OCI-LY1 (cell line): Measurements from ENCODE around the gene CRYBG1.

ENCODE experiments used
- H2AFZ ChIP-seq: fragments of 200-600 bp; sonication (generic), shearing (Covaris generic); 2 replicates; pipeline ENCODE4 v1.6.0; 2014; ENCODE audit warnings: antibody characterized with exemption, mild to moderate bottlenecking, low read length
- H3F3A ChIP-seq: fragments of 200-600 bp; sonication (generic), shearing (Covaris generic); 2 replicates; pipeline ENCODE4 v1.6.0; 2014; ENCODE audit warnings: mild to moderate bottlenecking, antibody characterized with exemption, low read length, moderate library complexity; ENCODE audit not compliant: insufficient read depth
- H3K27ac ChIP-seq: fragments of 200-600 bp; sonication (generic); 2 replicates; pipeline ENCODE4 v1.5.1; 2014; ENCODE audit warnings: low read length, mixed run types, mild to moderate bottlenecking, low read depth; ENCODE audit not compliant: poor library complexity, severe bottlenecking
- H3K27me3 ChIP-seq: fragments of 200-600 bp; sonication (generic); 2 replicates; pipeline ENCODE4 v1.6.0; 2014; ENCODE audit warnings: antibody characterized with exemption, mild to moderate bottlenecking, low read length, moderate library complexity; ENCODE audit not compliant: insufficient read depth
- H3K36me3 ChIP-seq: fragments of 200-600 bp; sonication (generic); 2 replicates; pipeline ENCODE4 v1.6.1; 2014; ENCODE audit warnings: mild to moderate bottlenecking, antibody characterized with exemption, low read length, moderate library complexity, mixed read lengths; ENCODE audit not compliant: insufficient read depth
- H3K4me1 ChIP-seq: fragments of 200-600 bp; sonication (generic); 2 replicates; pipeline ENCODE4 v1.5.1; 2014; ENCODE audit warnings: mild to moderate bottlenecking, low read length, moderate library complexity; ENCODE audit not compliant: insufficient read depth, severe bottlenecking
- H3K4me2 ChIP-seq: fragments of 200-600 bp; sonication (generic), shearing (Covaris generic); 2 replicates; pipeline ENCODE4 v1.6.1; 2014; ENCODE audit warnings: low read length
- H3K4me3 ChIP-seq: fragments of 200-600 bp; sonication (generic); 2 replicates; pipeline ENCODE4 v1.5.1; 2014; ENCODE audit warnings: low read length, low read depth, mild to moderate bottlenecking, mixed read lengths; ENCODE audit not compliant: poor library complexity, severe bottlenecking
- H3K79me2 ChIP-seq: fragments of 200-600 bp; shearing (Covaris generic); 2 replicates; pipeline ENCODE4 v1.6.1; 2016; ENCODE audit warnings: mixed run types, low read length, mixed read lengths; ENCODE audit not compliant: insufficient read depth
- H3K9ac ChIP-seq: fragments of 200-600 bp; sonication (generic), shearing (Covaris generic); 2 replicates; pipeline ENCODE4 v1.6.1; 2014; ENCODE audit warnings: mild to moderate bottlenecking, low read length, mixed read lengths
- H3K9me2 ChIP-seq: fragments of 200-600 bp; sonication (generic), shearing (Covaris generic); 2 replicates; pipeline ENCODE4 v1.6.1; 2014; ENCODE audit warnings: low read depth, mild to moderate bottlenecking, low read length, mixed read lengths
- H3K9me3 ChIP-seq: fragments of 200-600 bp; shearing (Covaris generic); 2 replicates; pipeline ENCODE4 v1.6.1; 2014; ENCODE audit warnings: low read length, mixed read lengths
- H4K20me1 ChIP-seq: fragments of 200-600 bp; sonication (generic), shearing (Covaris generic); 2 replicates; pipeline ENCODE4 v1.6.0; 2016; ENCODE audit warnings: mild to moderate bottlenecking, low read length; ENCODE audit not compliant: insufficient read depth
- CTCF ChIP-seq: fragments of 200-600 bp; sonication (generic), shearing (Covaris generic); IDR thresholded peaks from 2 replicates; pipeline ENCODE4 v1.5.1; 2017; ENCODE audit warnings: mild to moderate bottlenecking, antibody characterized with exemption, low read length, moderate library complexity, mixed read lengths
- EZH2 ChIP-seq: fragments of 200-600 bp; sonication (generic), shearing (Covaris generic); IDR thresholded peaks from 2 replicates; pipeline ENCODE4 v1.8.0; 2017; ENCODE audit warnings: borderline replicate concordance, mixed run types, mild to moderate bottlenecking, antibody characterized with exemption, low read length, moderate library complexity, mixed read lengths

CRYBG1 gene

DNA sequence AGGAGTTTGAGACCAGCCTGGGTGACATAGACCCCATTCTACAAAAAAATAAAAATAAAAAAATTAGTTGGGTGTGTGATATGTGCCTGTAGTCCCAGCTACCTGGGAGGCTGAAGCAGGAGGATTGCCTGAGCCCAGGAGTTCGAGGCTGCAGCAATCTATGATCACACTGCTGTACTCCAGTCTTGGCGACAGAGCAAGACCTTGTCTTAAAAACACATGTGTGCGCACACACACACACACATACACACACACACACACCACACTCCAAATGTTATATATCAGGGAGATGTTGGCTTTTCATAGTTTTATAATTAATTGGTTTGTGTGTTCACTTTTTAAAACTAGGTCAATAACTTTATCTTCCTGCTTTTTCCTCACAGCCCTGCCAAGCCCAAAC is 158.2 kb downstream of the CRYBG1 start:
- H2AFZ ChIP-seq: no peak overlapping the region
- H3K36me3 ChIP-seq: no peaks in the 10 kb centered on the region
- peak overlapping the region; percentile 64 for H3K4me3 ChIP-seq
- no peaks in the 10 kb centered on the region for H3K9me2 ChIP-seq
- peaks cover 93% of the 10 kb centered on the region for H3K4me1 ChIP-seq
- H3K4me2 ChIP-seq: peak overlapping the region; percentile 76
- TF ChIP-seq CTCF (no peak), EZH2 (no peak)
- peak overlapping the region; percentile 72 for H3K9ac ChIP-seq
- peaks cover 7% of the 10 kb centered on the region; the same call in 1 of the 2 replicates for H3F3A ChIP-seq
- peak overlapping the region; percentile 96 for H3K27ac ChIP-seq
- no peaks in the 10 kb centered on the region for H3K9me3 ChIP-seq
- no peaks in the 10 kb centered on the region for H3K27me3 ChIP-seq
- peaks cover 35% of the 10 kb centered on the region for H3K79me2 ChIP-seq
- H4K20me1 ChIP-seq: no peaks in the 10 kb centered on the region

DNA sequence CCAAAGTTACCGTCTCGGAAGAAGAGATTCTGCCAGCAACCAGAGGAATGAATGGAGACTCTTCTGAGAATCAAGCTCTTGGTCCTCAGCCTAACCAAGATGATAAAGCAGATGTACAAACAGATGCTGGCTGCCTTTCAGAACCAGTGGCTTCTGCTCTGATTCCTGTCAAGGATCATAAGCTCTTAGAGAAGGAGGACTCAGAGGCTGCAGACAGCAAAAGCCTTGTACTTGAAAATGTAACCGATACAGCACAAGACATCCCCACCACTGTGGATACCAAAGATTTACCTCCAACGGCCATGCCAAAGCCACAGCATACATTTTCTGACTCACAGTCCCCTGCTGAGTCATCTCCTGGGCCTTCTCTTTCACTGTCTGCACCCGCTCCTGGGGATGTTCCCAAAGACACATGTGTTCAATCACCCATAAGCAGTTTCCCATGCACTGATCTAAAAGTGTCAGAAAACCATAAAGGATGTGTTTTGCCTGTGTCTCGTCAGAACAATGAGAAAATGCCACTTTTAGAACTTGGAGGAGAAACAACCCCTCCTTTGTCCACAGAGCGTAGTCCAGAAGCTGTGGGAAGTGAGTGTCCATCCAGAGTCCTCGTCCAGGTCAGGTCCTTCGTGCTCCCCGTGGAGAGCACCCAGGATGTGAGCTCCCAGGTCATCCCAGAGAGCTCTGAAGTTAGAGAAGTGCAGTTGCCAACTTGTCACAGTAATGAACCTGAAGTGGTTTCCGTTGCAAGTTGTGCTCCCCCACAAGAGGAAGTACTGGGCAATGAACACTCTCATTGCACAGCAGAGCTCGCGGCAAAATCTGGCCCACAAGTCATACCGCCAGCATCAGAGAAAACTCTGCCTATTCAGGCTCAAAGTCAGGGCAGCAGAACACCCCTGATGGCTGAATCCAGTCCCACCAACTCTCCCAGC is 159.2 kb downstream of the CRYBG1 start:
- Histone ChIP-seq H3K9ac (peak overlapping the region; percentile 72), H2AFZ (no peak overlapping the region), H3K36me3 (no peaks in the 10 kb centered on the region), H3K27ac (peak overlapping the region; percentile 96), H3K79me2 (peaks cover 33% of the 10 kb centered on the region), H3K27me3 (no peaks in the 10 kb centered on the region), H3K9me3 (no peaks in the 10 kb centered on the region), H4K20me1 (no peaks in the 10 kb centered on the region), H3K4me1 (peaks cover 93% of the 10 kb centered on the region), H3K4me2 (peak overlapping the region; percentile 76), H3K4me3 (peak overlapping the region; percentile 64), H3F3A (peaks cover 2% of the 10 kb centered on the region; the same call in 1 of the 2 replicates), H3K9me2 (no peaks in the 10 kb centered on the region)
- TF ChIP-seq EZH2: no peak
- TF ChIP-seq CTCF: no peak

- Histone ChIP-seq H3K79me2 (peaks cover 26% of the 10 kb centered on the region), H4K20me1 (no peaks in the 10 kb centered on the region), H3K4me2 (peak overlapping the region; percentile 76), H3K27ac (peak overlapping the region; percentile 96), H3F3A (peaks cover 3% of the 10 kb centered on the region; the same call in 1 of the 2 replicates), H3K9me2 (no peaks in the 10 kb centered on the region), H2AFZ (no peak overlapping the region), H3K36me3 (peaks cover 5% of the 10 kb centered on the region; the same call in 1 of the 2 replicates), H3K9ac (peak overlapping the region; percentile 72), H3K4me1 (peaks cover 94% of the 10 kb centered on the region), H3K4me3 (peak overlapping the region; percentile 64), H3K9me3 (no peaks in the 10 kb centered on the region), H3K27me3 (no peaks in the 10 kb centered on the region)
- TF ChIP-seq EZH2 (no peak), CTCF (no peak)
Measured at GRCh38 chr6:106520711-106521401, 160.3 kb downstream of the CRYBG1 start.
